Hippocampal formation (tissue), 2 donors: ENCODE data around the gene MARK4.
"Not testable (repeated sequence)": the region's sequence is repeated elsewhere in the genome, so short reads cannot be mapped to it uniquely, and the experiment has no call there.

Source experiments
- DNase-seq, 2 donors: peaks; one replicate each; lab custom pipeline; 2025; lab: John Stamatoyannopoulos, UW

The MARK4 gene

DNA sequence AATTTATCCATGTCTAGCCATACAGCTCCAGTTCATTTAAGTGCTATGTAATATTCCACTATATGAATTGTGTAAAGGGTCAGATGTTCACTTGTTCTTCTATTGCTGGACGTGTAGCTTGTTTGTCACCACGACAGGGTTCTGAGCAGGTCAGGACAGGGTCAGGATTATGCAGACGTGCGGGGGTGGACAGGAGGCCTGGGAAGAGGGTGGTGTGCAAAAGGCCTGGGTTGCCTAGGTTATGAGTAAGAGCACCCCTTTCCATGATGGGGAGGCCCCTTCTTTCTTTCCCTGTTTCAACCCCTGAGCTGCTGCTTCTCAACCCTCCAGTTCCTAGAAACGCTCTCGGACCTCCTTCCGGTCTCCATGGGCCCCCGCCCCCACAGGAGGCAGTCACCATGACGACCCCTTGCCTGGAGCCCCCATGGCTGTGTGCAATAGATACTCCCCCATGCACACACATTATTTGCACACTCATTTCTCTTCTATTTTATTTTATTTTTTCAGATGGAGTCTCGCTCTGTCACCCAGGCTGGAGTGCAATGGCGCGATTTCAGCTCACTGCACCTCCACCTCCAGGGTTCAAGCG lies 7.8 kb upstream of the MARK4 start:
- DNase-seq: no peak

DNA sequence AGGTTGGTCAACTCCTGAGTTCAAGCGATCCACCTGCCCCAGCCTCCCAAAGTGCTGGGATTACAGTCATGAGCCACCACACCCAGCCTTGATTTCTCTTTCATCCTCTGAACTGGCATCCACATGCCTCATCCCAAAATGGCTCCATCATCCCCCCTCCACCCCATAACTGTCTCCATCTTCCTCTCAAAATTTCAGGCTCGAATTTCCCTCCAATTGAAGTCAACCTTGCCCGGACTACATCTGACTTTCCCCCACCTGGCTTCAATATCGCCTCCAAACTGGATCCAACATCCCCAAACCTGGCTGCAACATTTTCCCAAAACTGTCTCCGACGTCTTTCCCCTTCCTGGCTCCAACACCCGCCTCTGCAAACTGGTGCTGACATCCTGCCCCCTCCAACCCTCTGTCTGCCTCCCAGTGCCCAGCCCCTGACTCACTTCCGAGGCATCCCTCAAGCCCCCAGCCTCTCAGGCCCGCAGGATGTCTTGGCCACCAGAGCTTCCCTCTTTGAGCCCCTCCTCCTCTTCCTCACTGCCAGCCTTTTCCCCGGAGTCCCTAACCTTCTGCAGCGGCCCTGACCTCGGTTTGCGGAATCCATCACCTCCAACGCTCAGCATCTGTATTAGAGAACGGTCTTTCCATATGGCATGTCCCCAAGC lies 6.8 kb upstream of the MARK4 start:
- no peak for DNase-seq

- no peak for DNase-seq
Measured at GRCh38 chr19:45245334-45245787, 5.7 kb upstream of the MARK4 start, which contains the start of gene EXOC3L2. Gene EXOC3L2, minus strand, starts transcription at chr19:45245407. Its CDS starts 6,362 bp downstream, at chr19:45239045.

DNA sequence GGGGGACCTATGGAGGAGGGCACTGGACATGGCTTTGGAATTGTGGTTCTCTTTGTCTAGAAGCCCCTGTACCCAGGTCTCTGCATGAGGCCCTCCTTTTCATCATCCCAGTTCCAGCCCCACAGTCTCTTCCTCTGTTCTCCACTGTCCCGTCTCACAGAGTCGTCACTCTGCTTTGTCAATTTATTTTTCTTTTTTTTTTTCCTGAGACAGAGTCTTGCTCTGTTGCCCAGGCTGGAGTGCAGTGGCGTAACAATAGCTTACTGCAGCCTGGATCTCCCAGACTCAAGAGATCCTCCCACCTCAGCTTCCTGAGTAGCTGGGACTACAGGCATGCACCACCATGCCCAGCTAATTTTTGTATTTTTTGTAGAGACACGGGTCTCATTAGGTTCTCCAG lies 5.2 kb upstream of the MARK4 start:
- no peak for DNase-seq

- no peak for DNase-seq
Measured at GRCh38 chr19:45247136-45247535, 3.9 kb upstream of the MARK4 start.

GRCh38 chr19:45249261-45250033 lies 1.6 kb upstream of the MARK4 start:
- DNase-seq: no peak

- no peak for DNase-seq
Measured at GRCh38 chr19:45250216-45250831, 747 bp upstream of the MARK4 start.

GRCh38 chr19:45251452-45252354 lies 632 bp downstream of the MARK4 start:
- DNase-seq: no peak

GRCh38 chr19:45253396-45254027 lies 2.4 kb downstream of the MARK4 start:
- no peak for DNase-seq

DNA sequence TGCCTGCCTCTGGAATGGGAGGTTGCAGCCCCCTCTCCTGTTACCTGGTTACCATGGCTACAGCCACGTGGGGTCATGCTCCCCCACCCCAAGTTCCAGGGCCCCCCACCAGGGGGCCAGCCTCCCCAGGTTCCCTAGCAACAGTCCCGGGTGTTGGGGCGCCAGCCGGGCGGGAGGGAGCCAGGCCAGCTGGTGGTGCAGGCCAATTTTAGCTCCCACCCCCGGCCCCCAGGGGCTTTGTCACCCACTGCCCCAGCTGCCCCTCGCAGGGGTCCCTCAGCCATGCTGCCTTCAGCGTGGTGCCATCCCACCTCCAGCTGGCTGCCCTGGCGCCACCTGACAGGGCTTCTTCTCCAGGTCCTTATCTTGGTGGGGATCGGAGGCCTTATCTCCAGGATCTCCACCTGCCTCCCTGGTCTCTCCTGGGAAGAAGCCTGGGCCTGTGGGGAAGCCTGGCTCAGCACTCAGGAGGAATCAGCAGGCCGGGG lies 3.0 kb downstream of the MARK4 start:
- no peak for DNase-seq

DNA sequence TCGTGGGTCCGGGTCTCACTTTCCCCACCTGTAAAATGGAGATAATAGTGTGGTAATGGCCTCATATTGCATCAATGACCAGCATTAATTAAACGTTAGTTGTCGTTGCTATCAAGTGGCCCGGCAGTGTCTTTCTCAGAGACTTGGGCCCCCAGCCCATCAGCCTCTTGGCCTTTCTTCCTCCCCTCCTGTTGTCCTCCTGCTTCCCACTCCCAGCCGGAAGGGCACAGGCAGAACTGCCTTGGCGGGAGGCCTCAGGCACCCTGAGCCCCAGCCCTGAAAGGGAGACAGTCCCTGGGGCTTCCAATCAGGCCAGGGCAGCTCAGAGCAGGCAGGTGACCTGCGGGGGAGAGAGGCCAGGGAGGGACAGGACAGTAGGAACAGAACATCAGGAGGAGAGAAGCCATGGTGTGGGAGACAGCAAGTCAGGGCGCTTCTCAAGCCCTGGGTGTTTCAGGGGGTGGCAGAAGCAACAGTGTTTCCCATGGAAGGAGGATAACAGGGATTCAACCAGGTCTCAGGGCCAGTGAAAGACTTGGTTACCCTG lies 4.6 kb downstream of the MARK4 start:
- no peak for DNase-seq

DNA sequence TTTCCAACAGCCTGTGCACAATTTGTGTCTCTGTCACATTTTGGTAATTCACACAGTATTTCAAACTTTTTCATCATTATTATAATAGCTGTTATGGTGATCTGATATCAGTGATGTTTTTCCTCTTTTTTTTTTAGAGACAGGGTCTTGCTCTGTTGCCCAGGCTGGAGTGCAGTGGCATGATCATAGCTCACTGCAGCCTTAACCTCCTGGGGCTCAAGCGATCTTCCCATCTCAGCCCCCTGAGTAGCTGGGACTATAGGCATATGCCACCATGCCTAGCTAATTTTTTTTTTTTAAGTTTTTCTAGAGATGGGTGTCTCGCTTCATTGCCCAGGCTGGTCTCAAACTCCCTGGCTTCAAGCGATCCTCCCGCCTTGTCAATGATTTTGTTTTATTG lies 5.8 kb downstream of the MARK4 start:
- no peak for DNase-seq

DNA sequence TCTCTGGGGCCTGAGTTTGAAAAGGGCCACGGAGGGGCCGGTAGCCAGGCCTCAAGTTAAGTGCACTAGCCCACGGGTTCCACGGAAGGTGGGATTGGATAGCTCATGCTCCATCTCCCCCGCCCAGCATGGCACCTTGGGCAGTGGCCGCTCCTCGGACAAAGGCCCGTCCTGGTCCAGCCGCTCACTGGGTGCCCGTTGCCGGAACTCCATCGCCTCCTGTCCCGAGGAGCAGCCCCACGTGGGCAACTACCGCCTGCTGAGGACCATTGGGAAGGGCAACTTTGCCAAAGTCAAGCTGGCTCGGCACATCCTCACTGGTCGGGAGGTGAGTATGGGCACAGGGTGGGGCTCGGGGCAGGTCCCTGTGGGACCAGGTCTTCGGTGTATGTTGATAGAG lies 7.8 kb downstream of the MARK4 start:
- DNase-seq: no peak

DNA sequence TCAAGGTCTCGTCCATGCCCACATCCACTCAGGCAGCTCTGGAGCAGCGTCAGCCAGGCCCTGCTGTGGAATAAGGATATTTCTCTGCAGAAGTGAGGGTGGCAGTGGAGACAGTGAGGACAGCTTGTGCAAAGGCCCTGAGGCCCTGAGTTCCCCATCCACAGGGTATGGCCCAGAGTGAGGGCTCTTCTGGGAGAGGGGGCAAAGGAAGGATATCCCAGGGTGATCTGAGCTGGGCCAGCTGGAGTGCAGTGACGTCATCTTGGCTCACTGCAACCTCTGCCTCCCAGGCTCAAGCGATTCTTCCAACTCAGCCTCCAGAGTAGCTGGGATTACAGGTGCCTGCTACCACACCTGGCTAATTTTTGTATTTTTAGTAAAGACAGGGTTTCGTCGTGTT lies 11.5 kb downstream of the MARK4 start:
- DNase-seq: no peak

GRCh38 chr19:45263013-45263412 lies 11.9 kb downstream of the MARK4 start:
- no peak for DNase-seq

GRCh38 chr19:45264781-45265317 lies 13.8 kb downstream of the MARK4 start:
- no peak for DNase-seq

DNA sequence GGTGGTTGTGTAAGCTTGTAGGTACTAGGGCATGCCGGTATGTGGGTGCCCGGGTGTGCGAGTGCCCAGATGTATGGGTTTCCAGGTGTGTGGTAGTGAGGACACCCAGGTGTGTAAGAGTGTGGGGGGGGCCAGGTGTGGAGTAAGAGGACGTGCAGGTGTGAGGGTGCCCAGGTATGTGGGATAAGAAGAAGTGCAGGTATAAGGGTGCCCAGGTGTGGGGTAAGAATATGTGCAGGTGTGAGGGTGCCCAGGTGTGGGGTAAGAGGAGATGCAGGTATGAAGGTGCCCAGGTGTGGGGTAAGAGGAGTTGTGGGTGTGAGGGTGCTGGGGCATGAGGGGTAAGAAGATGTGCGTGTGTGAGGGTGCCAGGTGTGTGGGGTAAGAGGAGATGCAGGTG lies 14.3 kb downstream of the MARK4 start:
- no peak for DNase-seq

DNA sequence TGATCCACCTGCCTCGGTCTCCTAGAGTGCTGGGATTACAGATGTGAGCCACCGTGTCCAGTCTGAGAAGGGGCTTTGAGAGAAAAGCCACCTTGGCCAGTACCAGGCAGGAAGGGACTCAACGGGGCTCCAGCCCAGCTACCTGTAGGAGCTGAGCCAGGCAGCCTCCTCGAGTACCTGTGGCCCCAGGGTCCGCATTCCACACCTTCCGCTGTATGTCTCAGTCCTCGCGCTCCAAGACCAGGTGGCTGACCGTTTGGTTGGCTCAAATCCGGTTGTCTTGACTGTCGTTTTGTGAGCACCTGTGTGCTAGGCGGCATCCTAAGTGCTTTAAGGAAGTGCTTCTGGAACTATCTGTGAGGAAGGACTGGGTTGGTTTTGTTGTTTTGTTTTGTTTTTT lies 16.2 kb downstream of the MARK4 start:
- DNase-seq: no peak

DNA sequence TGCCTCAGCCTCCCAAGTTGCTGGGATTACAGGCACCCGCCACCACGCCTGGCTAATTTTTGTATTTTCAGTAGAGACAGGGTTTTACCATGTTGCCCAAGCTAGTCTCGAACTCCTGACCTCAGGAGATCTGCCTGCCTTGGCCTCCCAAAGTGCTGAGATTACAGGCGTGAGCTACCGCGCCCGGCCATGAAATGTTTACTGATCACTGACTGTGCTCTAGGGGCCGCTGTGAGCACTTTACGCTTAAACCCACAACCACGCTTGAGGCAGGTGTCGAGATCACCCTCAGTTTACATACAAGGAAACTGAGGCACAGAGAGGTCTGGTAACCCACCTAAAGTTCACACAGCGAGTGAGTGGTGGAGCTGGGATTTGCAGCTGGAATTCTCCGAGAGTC lies 18.9 kb downstream of the MARK4 start:
- DNase-seq: not testable (repeated sequence)

DNA sequence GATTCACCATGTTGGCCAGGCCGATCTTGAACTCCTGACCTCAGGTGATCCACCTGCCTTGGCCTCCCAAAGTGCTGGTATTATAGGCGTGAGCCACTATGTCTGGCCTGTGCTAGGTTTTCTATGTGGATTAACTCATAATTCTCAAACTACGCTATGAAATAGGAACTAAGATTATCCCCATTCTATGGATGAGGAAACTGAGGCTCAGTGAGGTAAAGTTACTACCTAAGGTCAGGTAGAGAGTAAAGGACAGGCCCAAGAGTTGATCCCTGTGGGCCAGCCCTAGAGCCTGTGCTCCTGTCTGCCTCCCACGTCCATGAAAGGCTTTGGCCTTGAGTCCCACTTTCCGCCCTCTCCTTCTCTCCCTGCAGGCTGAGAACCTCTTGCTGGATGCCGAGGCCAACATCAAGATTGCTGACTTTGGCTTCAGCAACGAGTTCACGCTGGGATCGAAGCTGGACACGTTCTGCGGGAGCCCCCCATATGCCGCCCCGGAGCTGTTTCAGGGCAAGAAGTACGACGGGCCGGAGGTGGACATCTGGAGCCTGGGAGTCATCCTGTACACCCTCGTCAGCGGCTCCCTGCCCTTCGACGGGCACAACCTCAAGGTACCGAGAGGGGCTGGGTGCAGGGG lies 20.1 kb downstream of the MARK4 start:
- DNase-seq: no peak
